ENCODE measurements around the gene CBLN3. TPM values are rescaled to one million over a fixed set of nuclear protein-coding genes. Genes with fewer than 3 reads are reported as not detected.

Gene CBLN3
- total and polyA plus RNA-seq, 2 of the 4 experiments (the other 2 are of a cell fraction), result 0.72 to 4.5 TPM

DNA sequence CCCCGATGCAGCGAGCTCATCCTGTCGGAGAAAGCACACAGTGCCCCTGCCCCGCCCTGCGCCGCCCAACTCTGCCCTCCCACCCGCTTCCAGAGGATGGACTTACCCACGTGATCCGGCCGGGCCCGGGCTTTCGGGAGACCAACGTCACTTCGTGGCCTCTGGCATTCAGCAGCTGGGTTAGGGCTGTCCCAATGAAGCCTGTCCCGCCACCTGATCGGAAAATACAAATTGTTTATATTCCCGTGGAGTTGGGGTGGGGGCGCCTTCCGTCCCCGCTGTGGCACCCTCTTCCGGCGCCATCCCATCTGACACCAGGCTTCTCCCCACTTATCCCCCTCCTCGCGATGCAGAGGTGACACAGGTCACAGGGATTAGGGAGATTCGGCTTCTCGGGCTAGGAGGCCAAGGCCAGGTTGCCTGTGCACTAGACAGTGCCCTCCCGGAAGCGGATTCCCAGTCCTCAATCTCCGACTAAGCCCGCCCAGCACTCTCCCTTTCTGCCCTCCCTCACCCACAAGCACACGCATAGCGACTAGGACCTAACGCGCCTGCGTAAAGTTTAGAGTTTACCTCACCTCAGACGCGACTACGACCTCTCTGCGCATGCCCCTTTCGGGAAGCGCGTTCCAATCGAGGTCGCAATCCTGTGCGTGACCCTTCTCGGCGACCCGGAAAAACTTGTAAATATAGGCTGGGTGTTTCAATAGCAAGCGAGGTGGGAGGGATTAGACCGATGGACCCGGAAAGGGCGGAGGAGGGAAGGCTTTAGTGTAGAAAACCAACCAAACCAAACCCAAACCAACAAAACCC is 13.0 kb upstream of the CBLN3 start, which contains the start of gene SDR39U1:
TSS of gene SDR39U1 (minus strand) at position 537 of the 813 bp plus-strand sequence. CDS start at position 530, 7 bp downstream.
- ATAC-seq (ENCODE audit: low read depth) (peak; percentile 92), DNase-seq (peak; percentile 99)
- Histone ChIP-seq H2AK9ac (replicated peaks; ENCODE audit: low read depth, low read length, poor library complexity) (peak within 1 kb of the TSS; percentile 97), H2AK5ac (ENCODE audit: low read depth, low read length) (peak within 1 kb of the TSS; percentile 84), H3K79me1 (ENCODE audit: low read depth in 1 of 2, low read length in 2 of 2) (peaks cover 14 to 38% of the 10 kb centered on the region in 2 experiments; a peak in 3 of 4 replicates), H3K9ac (ENCODE audit: low read depth, low read length) (peak within 1 kb of the TSS; percentile 87), H3K4ac (ENCODE audit: low read depth, low read length) (peak within 1 kb of the TSS; percentile 97), H3K36me3 (ENCODE audit: control insufficient read depth, insufficient read depth, low read length) (peaks cover 28% of the 10 kb centered on the region), H3K4me1 (ENCODE audit: control insufficient read depth, insufficient read depth, low read length) (peaks cover 2% of the 10 kb centered on the region), H4K8ac (ENCODE audit: low read depth in 2 of 2, low read length in 2 of 2) (peak within 1 kb of the TSS; percentile 95 to 99), H3K56ac (ENCODE audit: extremely low read depth, insufficient read depth, low read length) (peak within 1 kb of the TSS; percentile 93), H2BK20ac (ENCODE audit: low read depth, low read length) (no peak within 1 kb of the TSS), H2BK15ac (ENCODE audit: low read depth, low read length) (peak within 1 kb of the TSS; percentile 42; the same call in 1 of the 3 replicates), H3K9me3 (ENCODE audit: control insufficient read depth, insufficient read depth, low read length) (no peaks in the 10 kb centered on the region), H2BK120ac (ENCODE audit: low read depth, low read length) (peak within 1 kb of the TSS; percentile 62), H4K20me1 (ENCODE audit: insufficient read depth, low read length) (peaks cover 6% of the 10 kb centered on the region; the same call in 1 of the 2 replicates), H3K9me1 (ENCODE audit: insufficient read depth, low read length) (no peaks in the 10 kb centered on the region), H3K23ac (ENCODE audit: low read depth, low read length) (peak within 1 kb of the TSS; percentile 92), H2AFZ (replicated peaks; ENCODE audit: low read length, poor library complexity) (peak within 1 kb of the TSS; percentile 94), H4K5ac (ENCODE audit: low read depth, low read length) (peak within 1 kb of the TSS; percentile 86), H3K4me2 (ENCODE audit: low read depth, low read length) (peak within 1 kb of the TSS; percentile 96), H3K27ac (ENCODE audit: insufficient read depth, low read length) (peak within 1 kb of the TSS; percentile 91), H3K14ac (replicated peaks; ENCODE audit: low read depth, low read length) (peak within 1 kb of the TSS; percentile 96), H2BK5ac (ENCODE audit: low read depth, low read length, poor library complexity, severe bottlenecking) (peak within 1 kb of the TSS; percentile 90), H3K18ac (ENCODE audit: low read depth, low read length) (peak within 1 kb of the TSS; percentile 80), H3K4me3 (ENCODE audit: insufficient read depth, low read depth, low read length) (peak within 1 kb of the TSS; percentile 54), H4K91ac (ENCODE audit: insufficient read depth, low read depth, low read length) (peak within 1 kb of the TSS; percentile 97), H3K27me3 (ENCODE audit: control insufficient read depth, insufficient read depth, low read length) (no peaks in the 10 kb centered on the region)
- ChIA-PET POLR2A (ENCODE audit: unreplicated experiment) (interaction anchor here (0.6 to 0.9 kb wide), 3 partner anchors 12 to 287 kb away, joined by 3 to 5 read pairs (median 3); partner anchors contain the start of genes CBLN3 and KHNYN), CTCF (interaction anchor here (0.5 to 2.0 kb wide), 8 partner anchors 11 to 297 kb away, joined by 3 to 12 read pairs (median 3); no protein-coding TSS in a partner anchor)
- intact Hi-C loops (cut with micrococcal nuclease) (no loop called here), in situ Hi-C loops (cut with MboI; ENCODE audit: low sequenced_read_pairs) (loop anchor here (25.0 kb wide), 1 partner anchor 1130 kb away; the partner anchor contains the start of genes BCL2L2, PABPN1 and PPP1R3E), dilution Hi-C loops (cut with HindIII; ENCODE audit: low sequenced_read_pairs, unreplicated experiment) (no loop called here)
- BruUV-seq (replicated peaks), result no TSS peak
- 0% methylated on average over 7 of the region's 52 CpGs; no CpG with 5 or more reads in 1 of the 2 experiments for WGBS, 2 experiments (ENCODE audit: extremely low coverage in 2 of 2, insufficient read length in 1 of 2)
- TF ChIP-seq, protein P1, sequence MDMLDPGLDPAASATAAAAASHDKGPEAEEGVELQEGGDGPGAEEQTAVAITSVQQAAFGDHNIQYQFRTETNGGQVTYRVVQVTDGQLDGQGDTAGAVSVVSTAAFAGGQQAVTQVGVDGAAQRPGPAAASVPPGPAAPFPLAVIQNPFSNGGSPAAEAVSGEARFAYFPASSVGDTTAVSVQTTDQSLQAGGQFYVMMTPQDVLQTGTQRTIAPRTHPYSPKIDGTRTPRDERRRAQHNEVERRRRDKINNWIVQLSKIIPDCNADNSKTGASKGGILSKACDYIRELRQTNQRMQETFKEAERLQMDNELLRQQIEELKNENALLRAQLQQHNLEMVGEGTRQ (IDR thresholded peaks at IDR 0.05; ENCODE audit: low read depth, low read length), result peak; percentile 92
- TF ChIP-seq, protein P2, sequence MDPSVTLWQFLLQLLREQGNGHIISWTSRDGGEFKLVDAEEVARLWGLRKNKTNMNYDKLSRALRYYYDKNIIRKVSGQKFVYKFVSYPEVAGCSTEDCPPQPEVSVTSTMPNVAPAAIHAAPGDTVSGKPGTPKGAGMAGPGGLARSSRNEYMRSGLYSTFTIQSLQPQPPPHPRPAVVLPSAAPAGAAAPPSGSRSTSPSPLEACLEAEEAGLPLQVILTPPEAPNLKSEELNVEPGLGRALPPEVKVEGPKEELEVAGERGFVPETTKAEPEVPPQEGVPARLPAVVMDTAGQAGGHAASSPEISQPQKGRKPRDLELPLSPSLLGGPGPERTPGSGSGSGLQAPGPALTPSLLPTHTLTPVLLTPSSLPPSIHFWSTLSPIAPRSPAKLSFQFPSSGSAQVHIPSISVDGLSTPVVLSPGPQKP (IDR thresholded peaks at IDR 0.05; ENCODE audit: borderline replicate concordance, low read depth, low read length), result no peak
- TF ChIP-seq SMC3 (IDR thresholded peaks at IDR 0.05; ENCODE audit: low read depth, low read length) (no peak), CEBPB (IDR thresholded peaks at IDR 0.05; ENCODE audit: low read depth, low read length) (peak; percentile 83), CHD1 (IDR thresholded peaks at IDR 0.05; ENCODE audit: low read depth, low read length) (peak; percentile 44; the same call in 1 of the 2 replicates), RAD21 (IDR thresholded peaks at IDR 0.05; ENCODE audit: low read length) (no peak; the same call in 1 of the 2 replicates), MXI1 (IDR thresholded peaks at IDR 0.05; ENCODE audit: borderline replicate concordance, low read depth, low read length) (0 out of 2 replicates have a peak, but pooled peaks have one; percentile 20), MAZ (IDR thresholded peaks at IDR 0.05; ENCODE audit: borderline replicate concordance, low read depth, low read length) (peak; percentile 57; the same call in 1 of the 2 replicates), POLR2A (IDR thresholded peaks at IDR 0.05; ENCODE audit: low read depth, low read length) (peak; percentile 92)
- TF ChIP-seq, protein P3, sequence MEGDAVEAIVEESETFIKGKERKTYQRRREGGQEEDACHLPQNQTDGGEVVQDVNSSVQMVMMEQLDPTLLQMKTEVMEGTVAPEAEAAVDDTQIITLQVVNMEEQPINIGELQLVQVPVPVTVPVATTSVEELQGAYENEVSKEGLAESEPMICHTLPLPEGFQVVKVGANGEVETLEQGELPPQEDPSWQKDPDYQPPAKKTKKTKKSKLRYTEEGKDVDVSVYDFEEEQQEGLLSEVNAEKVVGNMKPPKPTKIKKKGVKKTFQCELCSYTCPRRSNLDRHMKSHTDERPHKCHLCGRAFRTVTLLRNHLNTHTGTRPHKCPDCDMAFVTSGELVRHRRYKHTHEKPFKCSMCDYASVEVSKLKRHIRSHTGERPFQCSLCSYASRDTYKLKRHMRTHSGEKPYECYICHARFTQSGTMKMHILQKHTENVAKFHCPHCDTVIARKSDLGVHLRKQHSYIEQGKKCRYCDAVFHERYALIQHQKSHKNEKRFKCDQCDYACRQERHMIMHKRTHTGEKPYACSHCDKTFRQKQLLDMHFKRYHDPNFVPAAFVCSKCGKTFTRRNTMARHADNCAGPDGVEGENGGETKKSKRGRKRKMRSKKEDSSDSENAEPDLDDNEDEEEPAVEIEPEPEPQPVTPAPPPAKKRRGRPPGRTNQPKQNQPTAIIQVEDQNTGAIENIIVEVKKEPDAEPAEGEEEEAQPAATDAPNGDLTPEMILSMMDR (conservative IDR thresholded peaks at IDR 0.05; ENCODE audit: low read depth, low read length), result no peak

Measured in IMR-90 (cell line).